Measurements from ENCODE around the gene CAMK2G.

Gene CAMK2G

GRCh38 chr10:73786512-73786885 is 87.9 kb downstream of the CAMK2G start:
- DNase-seq, result no peak

GRCh38 chr10:73785721-73786511 is 88.4 kb downstream of the CAMK2G start:
- peak; percentile 45 for DNase-seq

- DNase-seq, result peak; percentile 86
Measured at GRCh38 chr10:73785211-73785720, 89.1 kb downstream of the CAMK2G start, which contains the start of gene ZSWIM8. ZSWIM8 (plus strand) TSS chr10:73785606; CDS start chr10:73785879, 273 bp downstream.

GRCh38 chr10:73782749-73783085 is 91.6 kb downstream of the CAMK2G start:
- DNase-seq, result no peak

GRCh38 chr10:73781879-73782748 is 92.2 kb downstream of the CAMK2G start, which contains the start of gene CHCHD1:
CHCHD1 (plus strand) TSS chr10:73782048; CDS start chr10:73782076, 28 bp downstream.
- DNase-seq, result peak; percentile 95

GRCh38 chr10:73781548-73781878 is 92.8 kb downstream of the CAMK2G start:
- DNase-seq, result no peak

- no peak for DNase-seq
Measured at GRCh38 chr10:73780966-73781365, 93.4 kb downstream of the CAMK2G start.

GRCh38 chr10:73780301-73780700 is 94.1 kb downstream of the CAMK2G start:
- DNase-seq, result no peak

- no peak for DNase-seq
Measured at GRCh38 chr10:73779539-73780197, 94.7 kb downstream of the CAMK2G start.

- DNase-seq, result no peak
Measured at GRCh38 chr10:73779018-73779417, 95.3 kb downstream of the CAMK2G start.

GRCh38 chr10:73774637-73775036 is 99.7 kb downstream of the CAMK2G start:
- no peak for DNase-seq

GRCh38 chr10:73773152-73773879 is 101.0 kb downstream of the CAMK2G start:
- DNase-seq, result peak; percentile 29

- DNase-seq, result peak; percentile 73
Measured at GRCh38 chr10:73772281-73773151, 101.8 kb downstream of the CAMK2G start.

GRCh38 chr10:73771722-73772280 is 102.6 kb downstream of the CAMK2G start:
- DNase-seq, result peak; percentile 75

- DNase-seq, result no peak
Measured at GRCh38 chr10:73769396-73769795, 105.0 kb downstream of the CAMK2G start.

GRCh38 chr10:73768881-73769280 is 105.5 kb downstream of the CAMK2G start:
- DNase-seq, result peak; percentile 60

- no peak for DNase-seq
Measured at GRCh38 chr10:73765066-73765465, 109.3 kb downstream of the CAMK2G start.

GRCh38 chr10:73763343-73763742 is 111.0 kb downstream of the CAMK2G start:
- DNase-seq, result no peak

GRCh38 chr10:73762915-73763314 is 111.4 kb downstream of the CAMK2G start:
- no peak for DNase-seq
